NCI-H2227 treated with DMSO at 0.1 percent for 48 hours (cell line): ENCODE results near the gene PIAS2.

Source experiments
- DNase-seq: peaks from one replicate; lab custom pipeline; 2025; lab: John Stamatoyannopoulos, UW

Gene PIAS2

DNA sequence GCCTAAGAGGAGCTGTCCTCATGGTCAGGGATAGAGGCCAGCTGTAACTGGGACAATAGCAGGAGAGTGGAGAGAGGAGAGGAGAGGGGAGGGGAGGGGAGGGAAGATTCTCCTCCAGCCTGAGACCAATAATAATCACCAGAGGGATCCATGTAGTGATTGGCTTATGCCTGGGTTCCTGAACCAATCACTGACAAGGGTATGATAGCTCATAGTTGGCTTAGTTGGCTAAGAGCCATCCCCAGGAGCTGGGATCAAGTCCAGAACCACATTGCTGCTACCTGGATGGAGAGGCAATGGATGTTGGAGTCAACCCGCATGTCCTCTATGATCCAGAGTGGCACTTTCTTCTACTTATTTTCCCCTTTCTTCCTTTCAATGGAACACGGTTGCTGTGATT is 152.7 kb downstream of the PIAS2 start:
- DNase-seq, result no peak

DNA sequence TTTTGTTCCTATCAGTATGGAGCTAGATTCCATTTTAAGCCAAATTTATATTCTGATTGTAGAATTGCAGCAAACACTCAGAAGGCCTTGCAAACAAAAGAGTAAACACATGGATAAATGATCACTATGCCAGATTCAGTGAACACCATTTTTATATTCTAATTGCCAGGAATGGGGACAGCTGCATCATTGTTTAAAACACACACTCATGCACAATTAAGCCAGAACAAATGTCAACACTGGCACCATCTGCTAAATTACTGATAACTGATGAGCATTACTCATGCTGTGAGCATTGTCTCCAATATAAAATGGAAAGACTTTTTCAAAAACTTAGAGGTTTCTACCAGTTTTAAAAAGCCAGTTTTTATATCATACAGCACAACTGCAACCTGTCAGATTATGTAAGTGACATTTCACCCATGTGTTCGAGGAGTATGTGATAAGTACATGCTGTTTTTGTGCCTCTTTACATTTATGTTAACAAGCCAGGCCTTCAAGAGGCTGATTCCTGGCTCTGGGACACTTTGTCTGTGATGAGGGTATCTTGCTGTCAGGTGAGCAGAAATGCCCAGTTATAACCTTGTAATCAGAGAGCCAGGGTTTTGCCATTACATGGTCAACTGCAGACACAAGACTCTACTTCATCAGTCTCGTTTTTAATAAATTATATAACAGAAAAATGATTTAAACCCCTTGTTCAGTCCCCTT is 156.1 kb downstream of the PIAS2 start:
- DNase-seq, result no peak

DNA sequence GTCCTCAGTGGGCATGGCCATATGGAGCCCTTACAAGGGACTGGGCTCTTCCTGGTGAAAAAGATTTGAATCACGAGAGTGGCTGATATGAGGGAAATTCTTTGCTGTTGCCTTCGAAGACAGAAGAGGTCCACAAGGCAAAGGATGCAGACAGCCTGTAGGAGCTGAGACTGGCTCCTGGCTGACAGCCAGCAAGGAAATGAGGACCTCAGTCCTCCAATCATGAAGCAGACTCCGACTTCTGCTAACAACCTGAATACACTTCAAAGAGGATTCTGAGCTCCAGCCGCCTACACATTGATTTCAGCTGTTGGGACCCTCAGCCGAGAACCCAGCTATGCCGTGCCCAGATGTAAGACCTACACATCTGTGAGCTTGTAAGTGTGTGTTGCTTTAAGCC is 157.4 kb downstream of the PIAS2 start:
- peak; percentile 7 for DNase-seq

DNA sequence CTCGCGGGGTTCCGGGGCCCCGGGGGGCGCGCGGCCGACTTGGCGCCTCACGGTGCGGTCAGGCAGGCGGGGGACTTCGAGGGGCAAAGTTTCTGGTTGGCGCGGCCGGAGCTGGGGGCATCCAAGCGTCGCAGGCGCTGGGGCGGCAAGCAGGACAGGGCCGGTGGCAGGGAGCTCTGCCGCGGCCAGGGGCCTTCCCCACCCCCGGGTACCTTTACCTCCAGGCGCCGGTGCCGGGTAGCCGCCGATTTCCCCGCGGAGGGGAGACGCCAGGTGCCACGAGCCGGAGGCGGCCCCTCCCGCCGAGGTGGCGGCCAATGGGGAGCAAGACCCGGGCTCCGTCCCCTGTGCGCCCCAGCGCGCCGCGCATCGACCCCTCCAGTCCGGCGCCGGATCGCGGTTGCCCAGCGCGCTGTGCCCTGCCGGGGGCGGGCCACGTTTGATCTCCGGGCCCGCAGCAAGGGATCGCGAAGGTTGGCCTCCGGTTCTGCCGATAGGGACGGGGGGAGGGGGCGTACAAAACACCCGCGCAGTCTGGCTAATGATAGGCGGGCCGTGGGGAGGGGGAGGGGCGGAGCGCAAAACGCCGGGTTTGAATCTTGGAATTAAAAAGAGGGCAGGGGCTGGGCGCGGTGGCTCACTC is 160.6 kb downstream of the PIAS2 start, which contains the start of gene ST8SIA5:
TSS of gene ST8SIA5 (minus strand) at position 495 of the 643 bp plus-strand sequence. CDS start 545 bp downstream, outside the sequence.
- DNase-seq, result peak; percentile 20

DNA sequence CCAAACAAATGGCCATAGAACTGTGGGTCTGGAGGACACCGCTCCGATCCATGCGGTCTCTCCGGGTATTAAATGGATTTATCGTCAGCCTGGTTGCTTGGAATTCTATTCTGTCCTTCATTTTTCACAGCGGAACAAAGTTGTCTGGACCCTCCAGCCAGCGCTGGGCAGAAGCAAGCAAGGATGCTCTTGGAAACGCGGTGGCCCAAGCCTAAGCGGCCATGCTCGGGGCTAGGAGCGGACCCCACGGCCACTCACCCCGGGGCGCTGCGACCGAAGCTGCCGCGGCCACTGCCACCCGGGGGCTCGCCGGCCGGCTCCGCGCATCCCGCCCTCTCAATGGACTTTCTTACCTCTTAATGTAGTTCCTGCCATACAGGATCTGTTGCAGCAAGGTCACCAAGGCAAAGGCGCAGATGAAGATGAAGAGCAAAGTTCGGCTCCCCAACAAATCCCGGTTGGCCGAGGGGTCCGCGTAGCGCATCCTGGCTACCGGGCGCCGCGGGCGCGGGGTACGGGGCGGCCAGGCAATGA is 161.2 kb downstream of the PIAS2 start:
- no peak for DNase-seq

DNA sequence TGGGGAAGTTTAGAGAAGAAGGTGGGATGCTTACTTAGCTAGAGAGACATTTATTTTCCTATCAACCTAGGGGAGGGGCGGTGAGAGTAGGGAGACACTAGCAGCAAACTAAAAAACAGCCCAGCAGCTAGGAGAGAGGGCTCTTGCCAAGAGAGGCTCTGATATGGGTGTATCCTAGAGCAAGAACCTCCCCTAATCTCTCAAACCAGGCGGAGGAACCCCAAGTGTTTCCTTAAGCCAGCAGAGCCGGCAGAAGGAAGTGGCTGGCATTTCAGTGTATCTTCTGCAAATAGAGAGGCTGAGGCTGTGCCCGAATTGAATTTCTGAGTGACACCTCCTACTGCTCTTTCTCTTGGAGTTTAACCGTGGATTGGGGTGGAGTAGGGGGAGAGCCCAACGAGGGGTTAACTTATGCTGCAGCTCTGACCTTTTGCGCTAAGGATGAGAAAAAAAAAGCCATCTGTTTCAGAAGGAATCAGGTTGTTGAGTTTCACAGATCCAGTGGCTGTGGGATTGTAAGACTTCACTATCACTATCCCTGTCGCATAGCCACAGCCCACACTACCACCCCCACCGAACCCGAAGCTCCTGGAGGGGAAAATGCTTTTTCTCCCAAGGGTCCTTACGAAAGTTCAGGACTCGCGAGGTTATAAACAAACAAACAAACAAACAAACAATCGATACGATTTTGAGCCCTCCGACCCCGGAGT is 161.8 kb downstream of the PIAS2 start:
- peak; percentile 9 for DNase-seq

DNA sequence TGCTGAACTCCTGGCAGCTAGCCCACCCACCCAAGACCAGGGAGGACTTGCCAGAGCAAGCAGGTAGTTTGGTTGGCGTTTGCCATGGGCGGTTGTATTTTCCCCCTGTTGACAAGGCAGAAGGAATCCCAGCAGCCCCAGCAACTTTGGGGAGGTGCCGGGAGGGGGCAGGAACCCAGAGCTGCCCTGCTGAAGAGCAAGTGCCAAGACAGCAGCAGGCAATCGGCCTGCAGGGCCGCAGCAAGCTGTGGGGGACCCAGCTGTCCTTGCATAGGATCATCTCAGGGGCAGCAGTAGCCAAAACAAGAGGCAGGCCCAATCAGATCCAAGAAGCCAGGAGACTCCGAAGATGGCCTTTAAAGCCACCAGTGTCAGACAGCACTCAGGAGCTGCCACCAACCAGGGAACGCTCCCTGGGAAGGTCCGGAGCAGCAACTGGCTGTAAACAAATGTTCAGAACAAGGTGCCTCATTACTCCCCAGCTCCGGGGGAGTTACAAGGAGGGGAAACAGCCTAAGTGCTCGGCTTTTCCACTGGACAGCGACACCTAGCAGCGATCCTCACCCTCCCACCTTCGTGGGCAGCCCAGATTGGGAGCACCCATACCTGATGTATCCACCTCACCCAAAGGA is 162.5 kb downstream of the PIAS2 start:
- peak; percentile 19 for DNase-seq

DNA sequence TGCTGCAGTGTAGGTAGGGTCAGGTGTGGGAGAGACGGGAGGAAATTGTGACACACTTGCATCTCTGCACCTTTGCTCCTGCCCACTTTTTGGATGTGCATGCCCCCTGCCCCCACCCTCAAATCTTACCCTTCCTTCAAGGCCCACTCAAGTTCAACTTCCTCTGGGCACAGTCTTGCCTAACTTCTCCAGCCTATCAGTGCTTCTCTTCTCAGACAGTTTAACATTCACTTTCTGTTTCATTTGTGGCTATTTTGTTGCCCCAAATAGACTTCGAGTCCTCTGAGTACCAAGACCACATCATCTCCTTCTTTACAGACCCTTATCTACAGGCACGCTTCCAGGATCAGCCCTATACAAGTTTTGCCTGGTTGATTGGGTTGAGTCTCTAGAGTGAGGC is 163.1 kb downstream of the PIAS2 start:
- no peak for DNase-seq
